DMS53 (cell line): ENCODE measurements around the gene TCL1A.
"Not testable (repeated sequence)": the region's sequence is repeated elsewhere in the genome, so short reads cannot be mapped to it uniquely, and the experiment has no call there.

Source experiments
- DNase-seq: peaks from one replicate; lab custom pipeline; 2025; lab: John Stamatoyannopoulos, UW

The TCL1A gene

GRCh38 chr14:95713596-95714371, at the start of gene TCL1A:
Gene TCL1A (minus strand): TSS chr14:95714125. CDS start chr14:95714066, 59 bp downstream.
- DNase-seq = no peak

GRCh38 chr14:95763032-95763431, 49.1 kb upstream of the TCL1A start:
- not testable (repeated sequence) for DNase-seq

- no peak for DNase-seq
Observed at GRCh38 chr14:95761436-95761835, 47.5 kb upstream of the TCL1A start.

- no peak for DNase-seq
Observed at GRCh38 chr14:95760596-95760995, 46.7 kb upstream of the TCL1A start.

GRCh38 chr14:95759941-95760340, 46.0 kb upstream of the TCL1A start:
- peak; percentile 33 for DNase-seq

GRCh38 chr14:95758331-95758730, 44.4 kb upstream of the TCL1A start:
- no peak for DNase-seq

GRCh38 chr14:95756751-95757150, 42.8 kb upstream of the TCL1A start:
- DNase-seq = no peak

GRCh38 chr14:95756127-95756526, 42.2 kb upstream of the TCL1A start:
- DNase-seq = no peak

- DNase-seq = no peak
Observed at GRCh38 chr14:95741781-95742180, 27.9 kb upstream of the TCL1A start.

- peak; percentile 88 for DNase-seq
Observed at GRCh38 chr14:95741038-95741490, 27.1 kb upstream of the TCL1A start.

- DNase-seq = no peak
Observed at GRCh38 chr14:95739356-95739755, 25.4 kb upstream of the TCL1A start.

GRCh38 chr14:95733212-95733611, 19.3 kb upstream of the TCL1A start:
- DNase-seq = no peak

- DNase-seq = no peak
Observed at GRCh38 chr14:95730126-95730525, 16.2 kb upstream of the TCL1A start.

GRCh38 chr14:95729402-95730028, 15.6 kb upstream of the TCL1A start:
- not testable (repeated sequence) for DNase-seq

GRCh38 chr14:95727056-95727700, 13.3 kb upstream of the TCL1A start:
- DNase-seq = peak; percentile 85

GRCh38 chr14:95725685-95726336, 11.9 kb upstream of the TCL1A start:
- DNase-seq = no peak

- no peak for DNase-seq
Observed at GRCh38 chr14:95722525-95723190, 8.7 kb upstream of the TCL1A start.

- DNase-seq = no peak
Observed at GRCh38 chr14:95712398-95712797, 1.5 kb downstream of the TCL1A start.

GRCh38 chr14:95711476-95712176, 2.3 kb downstream of the TCL1A start:
- DNase-seq = no peak

- no peak for DNase-seq
Observed at GRCh38 chr14:95710106-95710505, 3.8 kb downstream of the TCL1A start.

GRCh38 chr14:95707327-95707726, 6.6 kb downstream of the TCL1A start:
- no peak for DNase-seq
